Subcutaneous adipose tissue (tissue), 4 donors: ENCODE data around the gene RABGAP1. TPM values are rescaled to one million over a fixed set of nuclear protein-coding genes. Genes with fewer than 3 reads are reported as not detected.

Experiments used
- total RNA-seq, 4 donors: library from RNA; depleted of rRNA; stranded (reverse); fragments of >200 nt; gene quantifications; one replicate each; pipeline ENCODE4 v1.1.0, GENCODE V29; 2016
- TF ChIP-seq, protein P1 (sequence below): fragments of 450-650 bp; IDR thresholded peaks from one replicate; pipeline ENCODE4 v1.5.1; 2016; ENCODE audit warnings: low read depth, mild to moderate bottlenecking, control low read depth, antibody characterized with exemption, moderate library complexity

Gene RABGAP1
- total RNA-seq, 4 donors from 2014 or later, result 47.4 to 65.4 (median 52.8) TPM

- TF ChIP-seq, protein P1, sequence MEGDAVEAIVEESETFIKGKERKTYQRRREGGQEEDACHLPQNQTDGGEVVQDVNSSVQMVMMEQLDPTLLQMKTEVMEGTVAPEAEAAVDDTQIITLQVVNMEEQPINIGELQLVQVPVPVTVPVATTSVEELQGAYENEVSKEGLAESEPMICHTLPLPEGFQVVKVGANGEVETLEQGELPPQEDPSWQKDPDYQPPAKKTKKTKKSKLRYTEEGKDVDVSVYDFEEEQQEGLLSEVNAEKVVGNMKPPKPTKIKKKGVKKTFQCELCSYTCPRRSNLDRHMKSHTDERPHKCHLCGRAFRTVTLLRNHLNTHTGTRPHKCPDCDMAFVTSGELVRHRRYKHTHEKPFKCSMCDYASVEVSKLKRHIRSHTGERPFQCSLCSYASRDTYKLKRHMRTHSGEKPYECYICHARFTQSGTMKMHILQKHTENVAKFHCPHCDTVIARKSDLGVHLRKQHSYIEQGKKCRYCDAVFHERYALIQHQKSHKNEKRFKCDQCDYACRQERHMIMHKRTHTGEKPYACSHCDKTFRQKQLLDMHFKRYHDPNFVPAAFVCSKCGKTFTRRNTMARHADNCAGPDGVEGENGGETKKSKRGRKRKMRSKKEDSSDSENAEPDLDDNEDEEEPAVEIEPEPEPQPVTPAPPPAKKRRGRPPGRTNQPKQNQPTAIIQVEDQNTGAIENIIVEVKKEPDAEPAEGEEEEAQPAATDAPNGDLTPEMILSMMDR, result no peak
These were observed 9.3 kb upstream of the RABGAP1 start, which contains the start of gene ZBTB26 for GRCh38 chr9:122931226-122932121. ZBTB26 (minus strand) TSS chr9:122931512; CDS start chr9:122919934, 11,578 bp downstream.

DNA sequence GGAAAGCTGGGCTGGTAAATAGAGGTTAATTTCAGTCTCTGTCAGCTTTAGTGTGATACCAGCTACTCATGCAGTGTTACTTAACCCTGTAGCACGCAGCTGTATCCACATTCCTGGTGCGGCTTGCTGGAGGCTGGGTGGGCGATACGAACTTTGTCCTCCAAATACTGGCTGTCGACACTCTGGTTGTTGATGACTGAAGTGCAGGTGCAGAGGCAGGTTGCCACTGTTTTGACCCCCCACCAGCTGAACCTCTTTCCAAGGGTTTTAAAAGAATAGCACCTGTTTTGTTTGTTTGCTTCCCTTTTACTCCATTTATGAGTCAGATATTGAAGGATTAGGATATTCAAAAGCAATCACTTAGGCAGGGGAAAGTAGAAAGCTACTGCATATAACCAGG lies 4.4 kb upstream of the RABGAP1 start:
- TF ChIP-seq, protein P1, result no peak

DNA sequence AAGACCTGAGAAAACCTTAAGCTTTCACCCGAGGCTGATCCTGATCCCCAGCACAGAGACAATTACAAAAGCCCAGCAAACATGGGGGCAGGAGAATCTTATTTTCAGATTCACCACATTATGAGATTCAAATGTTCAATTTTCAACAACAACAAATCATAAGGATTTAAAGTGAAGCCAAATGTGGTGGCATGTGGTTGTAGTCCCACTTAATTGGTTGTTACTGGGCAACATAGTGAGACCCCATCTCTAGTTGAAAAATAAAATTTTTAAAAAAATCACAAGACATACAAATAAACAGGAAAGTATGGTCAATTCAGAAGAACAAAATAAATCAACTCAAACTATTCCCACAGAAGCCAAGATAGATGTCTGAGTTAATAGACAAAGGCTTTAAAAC lies 3.9 kb upstream of the RABGAP1 start:
- TF ChIP-seq, protein P1, result no peak

GRCh38 chr9:122939601-122940000 lies 1.2 kb upstream of the RABGAP1 start:
- TF ChIP-seq, protein P1, result no peak

DNA sequence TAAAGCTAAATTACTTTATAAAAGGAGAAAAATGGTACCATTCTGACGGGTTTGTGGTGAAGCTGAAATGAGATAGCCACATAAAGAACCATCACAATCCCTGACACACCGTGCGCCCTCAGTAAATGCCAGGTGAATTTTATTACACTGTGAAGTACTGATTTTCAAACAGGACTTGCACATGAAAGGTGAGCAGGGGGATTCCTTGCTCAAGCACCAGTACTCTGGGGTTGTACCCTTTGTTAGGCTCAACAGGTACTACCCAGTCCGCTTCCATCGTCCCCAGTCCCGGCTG lies 419 bp upstream of the RABGAP1 start:
- TF ChIP-seq, protein P1, result no peak

GRCh38 chr9:122941582-122942234 lies 888 bp downstream of the RABGAP1 start:
- TF ChIP-seq, protein P1, result no peak
